OCI-LY3 (cell line): ENCODE measurements around the gene RPS6KL1.

ENCODE experiments used
- H2AFZ ChIP-seq: fragments of 200-600, 300-600 bp; shearing (Covaris generic); 2 replicates; pipeline ENCODE4 v1.6.0; 2014; ENCODE audit warnings: antibody characterized with exemption, low read depth, low read length
- H3K27ac ChIP-seq: fragments of 200-600, 300-600 bp; sonication (generic); 2 replicates; pipeline ENCODE4 v1.5.1; 2014; ENCODE audit warnings: mild to moderate bottlenecking, low read length, moderate library complexity, mixed read lengths
- H3K27me3 ChIP-seq: fragments of 200-600, 300-600 bp; sonication (generic); 2 replicates; pipeline ENCODE4 v1.6.1; 2014; ENCODE audit warnings: low read depth, low read length, mixed read lengths
- H3K36me3 ChIP-seq: fragments of 200-600, 300-600 bp; sonication (generic); replicated peaks from 2 replicates; pipeline ENCODE3; 2014; ENCODE audit warnings: low read depth, low read length, mixed read lengths
- H3K4me1 ChIP-seq: fragments of 300-600, 200-600 bp; sonication (generic); 2 replicates; pipeline ENCODE4 v1.6.1; 2014; ENCODE audit warnings: low read length, mixed read lengths
- H3K4me2 ChIP-seq: fragments of 200-600, 300-600 bp; sonication (generic); 2 replicates; pipeline ENCODE4 v1.6.1; 2014; ENCODE audit warnings: low read length, mixed read lengths
- H3K4me3 ChIP-seq: fragments of 300-600, 200-600 bp; sonication (generic); 2 replicates; pipeline ENCODE4 v1.5.1; 2014; ENCODE audit warnings: antibody characterized with exemption, mild to moderate bottlenecking, low read length, moderate library complexity
- H3K79me2 ChIP-seq: fragments of 300-600, 200-600 bp; shearing (Covaris generic); 2 replicates; pipeline ENCODE4 v1.6.1; 2014; ENCODE audit warnings: mild to moderate bottlenecking, low read length, mixed read lengths
- H3K9ac ChIP-seq: fragments of 300-600, 200-600 bp; shearing (Covaris generic); 2 replicates; pipeline ENCODE4 v1.6.0; 2014; ENCODE audit warnings: mild to moderate bottlenecking, low read length, moderate library complexity
- H3K9me3 ChIP-seq: fragments of 200-600, 300-600 bp; shearing (Covaris generic); 2 replicates; pipeline ENCODE4 v1.6.1; 2014; ENCODE audit warnings: low read length, mixed read lengths; ENCODE audit not compliant: insufficient read depth
- H4K20me1 ChIP-seq: fragments of 200-600, 300-600 bp; sonication (generic); 2 replicates; pipeline ENCODE4 v1.6.1; 2016; ENCODE audit warnings: low read length, mixed read lengths; ENCODE audit not compliant: insufficient read depth
- CTCF ChIP-seq: fragments of 200-600, 300-600 bp; sonication (generic); IDR thresholded peaks from 2 replicates; pipeline ENCODE4 v1.5.1; 2014; ENCODE audit warnings: antibody characterized with exemption, low read length, low read depth
- EZH2phosphoT487 ChIP-seq: fragments of 200-600 bp; shearing (Covaris generic); IDR thresholded peaks from 2 replicates; pipeline ENCODE4 v1.6.1; 2018; ENCODE audit warnings: antibody characterized with exemption, mixed run types, low read depth

RPS6KL1 gene

GRCh38 chr14:74858022-74858421 is 65.0 kb downstream of the RPS6KL1 start:
- no peak overlapping the region for H3K4me2 ChIP-seq
- H3K4me1 ChIP-seq, result peaks cover 43% of the 10 kb centered on the region
- no peaks in the 10 kb centered on the region for H3K9me3 ChIP-seq
- no peak overlapping the region for H2AFZ ChIP-seq
- TF ChIP-seq CTCF (no peak), EZH2phosphoT487 (no peak)
- H3K4me3 ChIP-seq, result no peak overlapping the region
- peaks cover 3% of the 10 kb centered on the region for H3K36me3 ChIP-seq
- no peak overlapping the region for H3K27ac ChIP-seq
- no peaks in the 10 kb centered on the region for H3K27me3 ChIP-seq
- no peak overlapping the region for H3K9ac ChIP-seq
- H3K79me2 ChIP-seq, result no peaks in the 10 kb centered on the region
- H4K20me1 ChIP-seq, result no peaks in the 10 kb centered on the region

- no peak overlapping the region for H2AFZ ChIP-seq
- peaks cover 3% of the 10 kb centered on the region for H3K36me3 ChIP-seq
- H3K9me3 ChIP-seq, result no peaks in the 10 kb centered on the region
- H3K9ac ChIP-seq, result no peak overlapping the region
- no peaks in the 10 kb centered on the region for H4K20me1 ChIP-seq
- peaks cover 43% of the 10 kb centered on the region for H3K4me1 ChIP-seq
- TF ChIP-seq EZH2phosphoT487 (no peak), CTCF (no peak)
- peak overlapping the region; percentile 57 for H3K4me2 ChIP-seq
- H3K27ac ChIP-seq, result no peak overlapping the region
- no peak overlapping the region for H3K4me3 ChIP-seq
- H3K27me3 ChIP-seq, result no peaks in the 10 kb centered on the region
- H3K79me2 ChIP-seq, result no peaks in the 10 kb centered on the region
Observed at GRCh38 chr14:74856366-74856765, 66.7 kb downstream of the RPS6KL1 start.

GRCh38 chr14:74855945-74856344 is 67.1 kb downstream of the RPS6KL1 start:
- H3K4me3 ChIP-seq, result 0 out of 2 replicates have a peak overlapping the region, but pooled peaks have one; percentile 7
- no peaks in the 10 kb centered on the region for H4K20me1 ChIP-seq
- peak overlapping the region; percentile 20; the same call in 1 of the 2 replicates for H3K27ac ChIP-seq
- H3K9me3 ChIP-seq, result no peaks in the 10 kb centered on the region
- no peaks in the 10 kb centered on the region for H3K79me2 ChIP-seq
- TF ChIP-seq CTCF (no peak), EZH2phosphoT487 (no peak)
- no peak overlapping the region for H3K9ac ChIP-seq
- H3K36me3 ChIP-seq, result peaks cover 3% of the 10 kb centered on the region
- peak overlapping the region; percentile 57 for H3K4me2 ChIP-seq
- peaks cover 43% of the 10 kb centered on the region for H3K4me1 ChIP-seq
- H3K27me3 ChIP-seq, result no peaks in the 10 kb centered on the region
- H2AFZ ChIP-seq, result no peak overlapping the region

- peak overlapping the region; percentile 20; the same call in 1 of the 2 replicates for H3K27ac ChIP-seq
- TF ChIP-seq CTCF (no peak), EZH2phosphoT487 (no peak)
- H3K4me3 ChIP-seq, result 0 out of 2 replicates have a peak overlapping the region, but pooled peaks have one; percentile 7
- H3K27me3 ChIP-seq, result no peaks in the 10 kb centered on the region
- H3K4me1 ChIP-seq, result peaks cover 34% of the 10 kb centered on the region
- H3K79me2 ChIP-seq, result no peaks in the 10 kb centered on the region
- peaks cover 3% of the 10 kb centered on the region for H3K36me3 ChIP-seq
- peak overlapping the region; percentile 57 for H3K4me2 ChIP-seq
- no peaks in the 10 kb centered on the region for H3K9me3 ChIP-seq
- no peak overlapping the region for H2AFZ ChIP-seq
- H3K9ac ChIP-seq, result no peak overlapping the region
- H4K20me1 ChIP-seq, result no peaks in the 10 kb centered on the region
Observed at GRCh38 chr14:74855021-74855420, 68.0 kb downstream of the RPS6KL1 start.
